Fibroblast of gingiva (primary cell): ENCODE results near the gene DCP1A.
A peak's percentile ranks its signal among the peaks of the same experiment; 100 is the strongest.

Experiments
- DNase-seq: peaks from one replicate; pipeline ENCODE4 v3.0.0-alpha.2; 2011; ENCODE audit warnings: low read depth

DCP1A gene

DNA sequence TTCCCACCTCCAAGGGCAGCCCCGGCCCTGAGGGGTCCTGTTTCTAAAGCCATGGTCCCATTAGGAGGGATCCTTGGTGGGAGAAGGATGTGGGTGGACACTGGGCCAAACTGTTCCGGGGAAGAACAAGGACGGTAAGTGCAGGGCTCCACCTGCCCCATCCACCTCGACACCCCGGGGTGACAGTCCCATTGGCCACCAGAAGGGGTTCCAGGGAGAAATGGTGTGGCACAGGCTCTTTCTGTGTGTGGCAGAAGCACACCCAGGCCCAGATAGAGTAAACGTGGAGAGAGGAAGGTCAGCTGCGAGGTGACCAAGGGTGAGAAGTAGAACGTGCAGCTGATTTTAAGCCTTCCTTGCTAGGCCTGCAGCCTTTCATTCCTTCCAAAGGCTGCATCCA lies 103.6 kb downstream of the DCP1A start:
- DNase-seq: no peak

- DNase-seq: peak; percentile 77
These were observed 104.2 kb downstream of the DCP1A start for GRCh38 chr3:53243165-53243564.

DNA sequence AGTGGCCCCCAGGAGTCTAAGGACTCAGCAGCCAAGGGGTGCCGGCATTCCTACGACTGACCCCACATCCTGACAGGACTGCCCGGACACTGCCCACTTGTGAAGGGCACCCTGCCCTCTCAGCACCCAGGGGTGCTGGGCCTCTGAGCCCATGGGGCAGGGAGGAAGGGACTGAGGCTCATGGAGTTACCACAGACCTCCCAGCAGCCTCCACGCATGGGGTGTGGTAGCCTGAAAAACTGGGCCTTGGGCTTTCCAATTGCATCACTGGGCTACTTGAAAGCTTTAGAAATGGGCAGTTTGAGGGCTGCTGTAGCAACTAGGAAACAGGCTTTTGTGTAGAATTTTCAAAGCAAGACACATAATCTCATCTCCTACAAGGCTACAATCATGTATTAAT lies 104.7 kb downstream of the DCP1A start:
- peak; percentile 37 for DNase-seq

DNA sequence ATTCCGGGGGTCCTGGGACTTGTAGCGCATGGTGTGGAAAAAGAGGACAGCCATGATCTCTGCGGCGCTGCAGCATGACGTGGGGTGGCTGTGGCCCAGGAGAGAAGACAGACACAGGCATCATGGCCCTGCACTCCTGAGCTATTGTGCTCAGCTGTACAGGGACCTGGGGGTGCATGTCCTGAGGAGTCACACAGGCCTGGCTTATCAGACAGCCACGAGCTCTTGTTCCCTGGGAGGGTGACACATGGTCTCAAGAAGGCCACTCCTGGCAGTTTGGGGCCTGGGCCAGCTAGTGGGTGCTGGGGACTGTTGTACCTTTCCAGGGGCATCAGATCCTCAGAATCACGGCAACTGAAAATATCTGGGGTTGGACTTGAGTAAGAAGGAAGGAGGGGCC lies 105.2 kb downstream of the DCP1A start:
- no peak for DNase-seq

GRCh38 chr3:53240989-53241972 lies 106.1 kb downstream of the DCP1A start:
- DNase-seq: no peak

DNA sequence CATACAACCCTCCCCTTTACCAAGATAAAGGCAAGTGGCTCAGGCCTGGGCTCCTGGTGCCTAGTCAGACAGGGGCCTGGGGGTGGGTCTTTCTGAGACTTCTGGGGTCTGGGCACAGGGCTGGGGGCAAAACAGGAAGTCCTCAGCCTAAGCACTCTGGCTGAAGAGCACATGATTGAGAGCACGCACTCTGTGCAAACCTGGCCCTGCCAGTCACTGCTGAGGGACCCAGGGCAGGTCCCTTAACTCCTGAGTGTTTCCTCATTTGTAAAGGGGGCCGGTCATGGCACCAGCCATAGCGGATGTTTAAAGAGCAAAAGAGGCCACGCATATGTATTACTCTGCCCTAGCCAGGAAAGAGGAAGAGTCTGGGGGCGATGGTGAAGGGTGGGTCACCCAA lies 107.5 kb downstream of the DCP1A start:
- DNase-seq: no peak

DNA sequence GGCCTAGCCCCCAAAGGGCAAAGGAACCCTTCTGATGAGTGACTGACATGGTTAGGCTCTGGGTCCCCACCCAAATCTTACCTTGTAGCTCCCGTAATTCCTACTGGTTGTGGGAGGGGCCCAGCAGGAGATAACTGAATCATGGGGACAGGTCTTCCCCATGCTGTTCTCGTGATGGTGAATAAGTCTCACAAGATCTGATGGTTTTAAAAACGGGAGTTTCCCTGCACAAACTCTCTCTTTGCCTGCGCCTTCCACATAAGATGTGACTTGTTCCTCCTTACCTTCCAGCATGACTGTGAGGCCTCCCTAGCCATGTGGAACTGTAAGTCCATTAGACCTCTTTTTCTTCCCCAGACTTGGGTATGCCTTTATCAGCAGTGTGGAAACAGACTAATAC lies 108.5 kb downstream of the DCP1A start:
- no peak for DNase-seq

GRCh38 chr3:53238051-53238850 lies 109.1 kb downstream of the DCP1A start:
- DNase-seq: peak; percentile 91

- DNase-seq: peak; percentile 86
These were observed 111.1 kb downstream of the DCP1A start for GRCh38 chr3:53236112-53236841.

GRCh38 chr3:53235545-53235944 lies 111.8 kb downstream of the DCP1A start:
- no peak for DNase-seq

DNA sequence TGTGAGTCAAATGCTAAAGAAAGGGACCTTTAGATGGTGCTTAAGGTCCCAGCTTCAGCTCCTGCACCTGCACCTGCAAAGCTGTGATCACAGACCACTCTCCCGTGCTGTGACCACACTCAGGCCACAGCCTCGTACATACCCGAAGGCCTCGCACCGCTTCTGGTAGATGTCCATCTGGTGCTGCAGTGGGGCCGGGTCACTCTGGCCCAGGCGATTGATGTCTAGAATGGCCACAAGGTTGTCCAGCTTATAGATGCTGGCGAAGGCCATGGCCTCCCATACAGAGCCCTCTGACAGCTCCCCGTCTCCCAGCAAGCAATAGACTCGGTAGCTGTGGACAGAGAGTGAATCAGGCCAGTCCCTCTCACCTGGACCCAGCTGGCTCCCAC lies 112.5 kb downstream of the DCP1A start:
- DNase-seq: no peak

DNA sequence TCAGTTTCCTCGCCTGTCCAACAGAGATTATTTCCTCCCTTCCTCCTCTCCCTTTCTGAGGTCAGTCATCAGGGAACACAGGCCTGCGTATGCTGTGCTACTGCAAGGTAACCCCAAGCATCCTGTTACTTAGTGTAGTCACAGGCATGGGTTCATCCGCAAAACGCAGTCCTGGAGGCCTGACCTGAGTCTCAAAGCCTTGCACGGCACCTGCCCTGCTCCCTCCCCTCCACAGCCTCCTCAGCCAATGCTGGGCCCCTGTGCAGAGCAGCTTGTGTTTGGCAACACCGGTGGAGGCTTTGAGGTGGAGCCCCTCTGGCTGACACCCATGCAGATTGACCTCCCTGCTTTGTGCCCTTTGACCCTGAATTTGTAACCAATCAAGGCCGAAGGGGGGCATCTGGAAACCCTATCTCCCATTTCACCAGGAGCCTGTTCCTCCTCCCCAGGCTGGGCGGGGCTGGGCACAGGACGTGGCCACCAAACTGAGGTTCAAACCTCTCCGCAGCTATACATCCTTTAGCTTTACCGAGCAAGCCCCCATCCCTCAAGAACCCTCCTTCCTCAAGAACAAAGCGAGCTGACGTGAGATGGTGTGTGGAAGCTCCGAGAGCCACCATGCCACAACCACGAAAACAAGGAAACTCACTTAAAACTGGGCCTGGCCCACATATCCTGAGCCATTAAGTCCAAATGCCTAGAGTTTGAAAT lies 113.1 kb downstream of the DCP1A start:
- no peak for DNase-seq
